Measurements from ENCODE around the gene PHLDA1. TPM values are rescaled to one million over a fixed set of nuclear protein-coding genes. Genes with fewer than 3 reads are reported as not detected.

The PHLDA1 gene
- polyA plus RNA-seq, 1 of the 3 experiments (the other 2 are of a cell fraction), result 26.2 TPM

DNA sequence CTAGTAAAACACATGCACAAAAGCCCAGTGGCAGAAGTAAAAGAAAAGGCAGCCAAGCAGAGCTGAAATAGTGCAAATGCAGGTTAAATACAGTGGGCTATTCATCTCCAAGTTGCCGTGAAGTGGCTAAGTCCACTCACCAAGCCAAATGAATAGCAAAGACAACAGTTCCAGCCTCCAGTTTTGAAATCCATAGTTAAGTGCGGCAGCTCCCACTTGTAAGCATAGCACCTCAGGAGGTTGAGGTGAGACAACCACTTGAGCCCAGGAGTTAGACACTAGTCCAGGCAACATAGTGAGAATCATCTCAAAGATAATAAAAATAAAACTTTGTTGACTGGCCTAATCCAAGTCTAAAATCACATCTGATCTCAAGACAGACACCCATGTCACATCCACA, 9.8 kb upstream of the PHLDA1 start:
- H3K27ac ChIP-seq (ENCODE audit: low read depth in 2 of 2, low read length in 1 of 2), result no peak overlapping the region
- peaks cover 0 to 14% of the 10 kb centered on the region in 2 experiments; a peak in 1 of 4 replicates for H3K4me1 ChIP-seq (ENCODE audit: control insufficient read depth in 1 of 2, insufficient read depth in 2 of 2, low read depth in 1 of 2, low read length in 1 of 2)
- no peak overlapping the region for H2AFZ ChIP-seq (ENCODE audit: low read depth)
- H3K79me2 ChIP-seq (ENCODE audit: insufficient read depth), result no peaks in the 10 kb centered on the region; the same call in 1 of the 2 replicates
- DNase-seq, result no peak
- H3K36me3 ChIP-seq (replicated peaks in 1 of 2; ENCODE audit: control insufficient read depth in 1 of 2, insufficient read depth in 2 of 2, low read length in 1 of 2), result peaks cover 26 to 47% of the 10 kb centered on the region in 2 experiments
- ChIA-PET POLR2A (no interaction called here), CTCF (interaction anchor here (0.6 to 12.5 kb wide), 7 partner anchors 10 to 556 kb away, joined by 3 to 166 read pairs (median 4); partner anchors contain the start of gene PHLDA1)
- no peak overlapping the region for H3K9ac ChIP-seq
- no peaks in the 10 kb centered on the region for H3K27me3 ChIP-seq (ENCODE audit: insufficient read depth)
- H3K9me2 ChIP-seq, result no peaks in the 10 kb centered on the region
- 100% methylated on average over 2 of the region's 2 CpGs for WGBS (ENCODE audit: low lambda C conversion rate)
- H3K4me2 ChIP-seq, result no peak overlapping the region
- no peaks in the 10 kb centered on the region for H3K9me3 ChIP-seq
- TF ChIP-seq, protein P1, sequence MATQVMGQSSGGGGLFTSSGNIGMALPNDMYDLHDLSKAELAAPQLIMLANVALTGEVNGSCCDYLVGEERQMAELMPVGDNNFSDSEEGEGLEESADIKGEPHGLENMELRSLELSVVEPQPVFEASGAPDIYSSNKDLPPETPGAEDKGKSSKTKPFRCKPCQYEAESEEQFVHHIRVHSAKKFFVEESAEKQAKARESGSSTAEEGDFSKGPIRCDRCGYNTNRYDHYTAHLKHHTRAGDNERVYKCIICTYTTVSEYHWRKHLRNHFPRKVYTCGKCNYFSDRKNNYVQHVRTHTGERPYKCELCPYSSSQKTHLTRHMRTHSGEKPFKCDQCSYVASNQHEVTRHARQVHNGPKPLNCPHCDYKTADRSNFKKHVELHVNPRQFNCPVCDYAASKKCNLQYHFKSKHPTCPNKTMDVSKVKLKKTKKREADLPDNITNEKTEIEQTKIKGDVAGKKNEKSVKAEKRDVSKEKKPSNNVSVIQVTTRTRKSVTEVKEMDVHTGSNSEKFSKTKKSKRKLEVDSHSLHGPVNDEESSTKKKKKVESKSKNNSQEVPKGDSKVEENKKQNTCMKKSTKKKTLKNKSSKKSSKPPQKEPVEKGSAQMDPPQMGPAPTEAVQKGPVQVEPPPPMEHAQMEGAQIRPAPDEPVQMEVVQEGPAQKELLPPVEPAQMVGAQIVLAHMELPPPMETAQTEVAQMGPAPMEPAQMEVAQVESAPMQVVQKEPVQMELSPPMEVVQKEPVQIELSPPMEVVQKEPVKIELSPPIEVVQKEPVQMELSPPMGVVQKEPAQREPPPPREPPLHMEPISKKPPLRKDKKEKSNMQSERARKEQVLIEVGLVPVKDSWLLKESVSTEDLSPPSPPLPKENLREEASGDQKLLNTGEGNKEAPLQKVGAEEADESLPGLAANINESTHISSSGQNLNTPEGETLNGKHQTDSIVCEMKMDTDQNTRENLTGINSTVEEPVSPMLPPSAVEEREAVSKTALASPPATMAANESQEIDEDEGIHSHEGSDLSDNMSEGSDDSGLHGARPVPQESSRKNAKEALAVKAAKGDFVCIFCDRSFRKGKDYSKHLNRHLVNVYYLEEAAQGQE (IDR thresholded peaks at IDR 0.05; ENCODE audit: low read depth, low read length), result no peak
- no peak for TF ChIP-seq GATA2 (CRISPR knock-in tag; IDR thresholded peaks at IDR 0.05)
- TF ChIP-seq FOXJ3 (CRISPR knock-in tag; IDR thresholded peaks at IDR 0.05), result no peak
- TF ChIP-seq POLR2AphosphoS5 (IDR thresholded peaks at IDR 0.05; ENCODE audit: low read depth, low read length), result no peak
- TF ChIP-seq GABPA (IDR thresholded peaks at IDR 0.05; ENCODE audit: low read depth), result no peak
- TF ChIP-seq, protein P2, sequence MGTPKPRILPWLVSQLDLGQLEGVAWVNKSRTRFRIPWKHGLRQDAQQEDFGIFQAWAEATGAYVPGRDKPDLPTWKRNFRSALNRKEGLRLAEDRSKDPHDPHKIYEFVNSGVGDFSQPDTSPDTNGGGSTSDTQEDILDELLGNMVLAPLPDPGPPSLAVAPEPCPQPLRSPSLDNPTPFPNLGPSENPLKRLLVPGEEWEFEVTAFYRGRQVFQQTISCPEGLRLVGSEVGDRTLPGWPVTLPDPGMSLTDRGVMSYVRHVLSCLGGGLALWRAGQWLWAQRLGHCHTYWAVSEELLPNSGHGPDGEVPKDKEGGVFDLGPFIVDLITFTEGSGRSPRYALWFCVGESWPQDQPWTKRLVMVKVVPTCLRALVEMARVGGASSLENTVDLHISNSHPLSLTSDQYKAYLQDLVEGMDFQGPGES (IDR thresholded peaks at IDR 0.05; ENCODE audit: low read depth, low read length), result no peak
- no peak for TF ChIP-seq SMC3 (IDR thresholded peaks at IDR 0.05; ENCODE audit: low read depth, low read length)
- TF ChIP-seq RAD21 (IDR thresholded peaks at IDR 0.05; ENCODE audit: low read length), result no peak
- TF ChIP-seq, protein P3, sequence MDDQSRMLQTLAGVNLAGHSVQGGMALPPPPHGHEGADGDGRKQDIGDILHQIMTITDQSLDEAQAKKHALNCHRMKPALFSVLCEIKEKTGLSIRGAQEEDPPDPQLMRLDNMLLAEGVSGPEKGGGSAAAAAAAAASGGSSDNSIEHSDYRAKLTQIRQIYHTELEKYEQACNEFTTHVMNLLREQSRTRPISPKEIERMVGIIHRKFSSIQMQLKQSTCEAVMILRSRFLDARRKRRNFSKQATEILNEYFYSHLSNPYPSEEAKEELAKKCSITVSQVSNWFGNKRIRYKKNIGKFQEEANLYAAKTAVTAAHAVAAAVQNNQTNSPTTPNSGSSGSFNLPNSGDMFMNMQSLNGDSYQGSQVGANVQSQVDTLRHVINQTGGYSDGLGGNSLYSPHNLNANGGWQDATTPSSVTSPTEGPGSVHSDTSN (IDR thresholded peaks at IDR 0.05), result no peak
- TF ChIP-seq, protein P4, sequence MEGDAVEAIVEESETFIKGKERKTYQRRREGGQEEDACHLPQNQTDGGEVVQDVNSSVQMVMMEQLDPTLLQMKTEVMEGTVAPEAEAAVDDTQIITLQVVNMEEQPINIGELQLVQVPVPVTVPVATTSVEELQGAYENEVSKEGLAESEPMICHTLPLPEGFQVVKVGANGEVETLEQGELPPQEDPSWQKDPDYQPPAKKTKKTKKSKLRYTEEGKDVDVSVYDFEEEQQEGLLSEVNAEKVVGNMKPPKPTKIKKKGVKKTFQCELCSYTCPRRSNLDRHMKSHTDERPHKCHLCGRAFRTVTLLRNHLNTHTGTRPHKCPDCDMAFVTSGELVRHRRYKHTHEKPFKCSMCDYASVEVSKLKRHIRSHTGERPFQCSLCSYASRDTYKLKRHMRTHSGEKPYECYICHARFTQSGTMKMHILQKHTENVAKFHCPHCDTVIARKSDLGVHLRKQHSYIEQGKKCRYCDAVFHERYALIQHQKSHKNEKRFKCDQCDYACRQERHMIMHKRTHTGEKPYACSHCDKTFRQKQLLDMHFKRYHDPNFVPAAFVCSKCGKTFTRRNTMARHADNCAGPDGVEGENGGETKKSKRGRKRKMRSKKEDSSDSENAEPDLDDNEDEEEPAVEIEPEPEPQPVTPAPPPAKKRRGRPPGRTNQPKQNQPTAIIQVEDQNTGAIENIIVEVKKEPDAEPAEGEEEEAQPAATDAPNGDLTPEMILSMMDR (IDR thresholded peaks at IDR 0.05), result no peak
- TF ChIP-seq RFX5 (IDR thresholded peaks at IDR 0.05; ENCODE audit: low read length), result no peak
- no peak for TF ChIP-seq EZH2phosphoT487 (IDR thresholded peaks at IDR 0.05; ENCODE audit: borderline replicate concordance, low read depth)
- H4K20me1 ChIP-seq (ENCODE audit: insufficient read depth), result no peaks in the 10 kb centered on the region
- H3F3A ChIP-seq (replicated peaks; ENCODE audit: insufficient read depth), result peaks cover 63% of the 10 kb centered on the region
- H3K4me3 ChIP-seq (ENCODE audit: low read depth in 2 of 2, low read length in 1 of 2), result no peak overlapping the region

Measured in SK-N-SH (cell line).